Suprapubic skin (tissue), 4 donors: ENCODE data around the gene RBL1. TPM values are rescaled to one million over a fixed set of nuclear protein-coding genes. Genes with fewer than 3 reads are reported as not detected.
"Not testable (repeated sequence)": the region's sequence is repeated elsewhere in the genome, so short reads cannot be mapped to it uniquely, and the experiment has no call there.

Experiments used
- DNase-seq, 2 donors: peaks; one replicate each; pipeline ENCODE4 v3.0.0-alpha.2; 2019; ENCODE audit warnings: low spot score in 2 of 2
- H3K27ac ChIP-seq: fragments of 200-600 bp; sonication (generic); one replicate; pipeline ENCODE4 v1.5.1; 2019
- H3K27me3 ChIP-seq: fragments of 200-600 bp; sonication (generic); one replicate; pipeline ENCODE4 v1.5.1; 2019
- H3K36me3 ChIP-seq: fragments of 200-600 bp; sonication (generic); one replicate; pipeline ENCODE4 v1.5.1; 2019
- H3K4me1 ChIP-seq: fragments of 200-600 bp; sonication (generic); one replicate; pipeline ENCODE4 v1.5.1; 2019
- H3K4me3 ChIP-seq: fragments of 200-600 bp; sonication (generic); one replicate; pipeline ENCODE4 v1.5.1; 2019; ENCODE audit warnings: mild to moderate bottlenecking
- H3K9me3 ChIP-seq: fragments of 200-600 bp; sonication (generic); one replicate; pipeline ENCODE4 v1.5.1; 2019
- EP300 ChIP-seq: sonication (generic); formaldehyde crosslinking; IDR thresholded peaks from one replicate; pipeline ENCODE4 v1.6.1; 2017; ENCODE audit warnings: antibody characterized with exemption
- POLR2A ChIP-seq, 2 donors: fragments of 450-650 bp; IDR thresholded peaks; one replicate each; pipeline ENCODE4 v1.6.1; 2017; ENCODE audit warnings: antibody characterized with exemption in 2 of 2, mild to moderate bottlenecking in 2 of 2, moderate library complexity in 2 of 2
- POLR2AphosphoS5 ChIP-seq, 3 donors: sonication (generic); formaldehyde crosslinking; IDR thresholded peaks; one replicate each; pipeline ENCODE4 v1.6.1; 2017; ENCODE audit warnings: antibody characterized with exemption in 3 of 3
- WGBS: methylation state at CpG from one replicate; pipeline ENCODE4 v1.1.5; 2018; 5-methylcytosine and 5-hydroxymethylcytosine counted together
- total RNA-seq, 4 donors: library from RNA; depleted of rRNA; stranded (reverse); fragments of >200 nt; gene quantifications; one replicate each; pipeline ENCODE4 v1.1.0, GENCODE V29; 2016
- TF ChIP-seq, protein P1 (sequence below), 2 donors: fragments of 200-600 bp in 1 of 2; fragments of 450-650 bp in 1 of 2; sonication (generic) in 1 of 2; IDR thresholded peaks; one replicate each; pipeline ENCODE4 v1.5.1; 2016 to 2019; ENCODE audit warnings: antibody characterized with exemption in 2 of 2, mild to moderate bottlenecking in 1 of 2, moderate library complexity in 1 of 2

RBL1 gene
- total RNA-seq, 4 donors from 2014 or later = 7.5 to 11.5 (median 8.9) TPM

DNA sequence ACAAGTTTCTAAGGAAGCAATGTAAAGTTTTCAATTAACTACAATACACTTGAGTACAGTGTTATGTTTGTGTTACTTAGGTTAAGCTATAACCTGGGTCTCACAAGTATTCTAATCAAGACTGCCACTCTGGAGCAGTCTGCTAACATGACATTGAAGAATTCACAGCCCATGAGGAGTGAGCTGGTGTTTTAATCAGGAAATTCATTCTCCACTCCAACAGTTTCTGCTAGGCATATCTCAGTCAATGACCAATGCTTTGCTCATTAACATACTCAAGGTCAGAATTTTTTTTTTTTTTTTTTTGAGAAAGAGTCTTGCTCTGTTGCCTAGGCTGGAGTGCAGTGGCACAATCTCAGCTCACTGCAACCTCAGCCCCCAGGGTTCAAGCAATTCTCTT, 84.7 kb downstream of the RBL1 start:
- peaks cover 11% of the 10 kb centered on the region for H3K36me3 ChIP-seq
- DNase-seq = no peak
- H3K4me1 ChIP-seq = no peaks in the 10 kb centered on the region
- no peaks in the 10 kb centered on the region for H3K9me3 ChIP-seq
- H3K4me3 ChIP-seq = no peak overlapping the region
- TF ChIP-seq POLR2A (IDR thresholded peaks at IDR 0.05) (no peak), EP300 (no peak), POLR2AphosphoS5 (IDR thresholded peaks at IDR 0.05) (no peak)
- TF ChIP-seq, protein P1, sequence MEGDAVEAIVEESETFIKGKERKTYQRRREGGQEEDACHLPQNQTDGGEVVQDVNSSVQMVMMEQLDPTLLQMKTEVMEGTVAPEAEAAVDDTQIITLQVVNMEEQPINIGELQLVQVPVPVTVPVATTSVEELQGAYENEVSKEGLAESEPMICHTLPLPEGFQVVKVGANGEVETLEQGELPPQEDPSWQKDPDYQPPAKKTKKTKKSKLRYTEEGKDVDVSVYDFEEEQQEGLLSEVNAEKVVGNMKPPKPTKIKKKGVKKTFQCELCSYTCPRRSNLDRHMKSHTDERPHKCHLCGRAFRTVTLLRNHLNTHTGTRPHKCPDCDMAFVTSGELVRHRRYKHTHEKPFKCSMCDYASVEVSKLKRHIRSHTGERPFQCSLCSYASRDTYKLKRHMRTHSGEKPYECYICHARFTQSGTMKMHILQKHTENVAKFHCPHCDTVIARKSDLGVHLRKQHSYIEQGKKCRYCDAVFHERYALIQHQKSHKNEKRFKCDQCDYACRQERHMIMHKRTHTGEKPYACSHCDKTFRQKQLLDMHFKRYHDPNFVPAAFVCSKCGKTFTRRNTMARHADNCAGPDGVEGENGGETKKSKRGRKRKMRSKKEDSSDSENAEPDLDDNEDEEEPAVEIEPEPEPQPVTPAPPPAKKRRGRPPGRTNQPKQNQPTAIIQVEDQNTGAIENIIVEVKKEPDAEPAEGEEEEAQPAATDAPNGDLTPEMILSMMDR (IDR thresholded peaks at IDR 0.05) = no peak
- H3K27me3 ChIP-seq = no peaks in the 10 kb centered on the region
- H3K27ac ChIP-seq = no peak overlapping the region

DNA sequence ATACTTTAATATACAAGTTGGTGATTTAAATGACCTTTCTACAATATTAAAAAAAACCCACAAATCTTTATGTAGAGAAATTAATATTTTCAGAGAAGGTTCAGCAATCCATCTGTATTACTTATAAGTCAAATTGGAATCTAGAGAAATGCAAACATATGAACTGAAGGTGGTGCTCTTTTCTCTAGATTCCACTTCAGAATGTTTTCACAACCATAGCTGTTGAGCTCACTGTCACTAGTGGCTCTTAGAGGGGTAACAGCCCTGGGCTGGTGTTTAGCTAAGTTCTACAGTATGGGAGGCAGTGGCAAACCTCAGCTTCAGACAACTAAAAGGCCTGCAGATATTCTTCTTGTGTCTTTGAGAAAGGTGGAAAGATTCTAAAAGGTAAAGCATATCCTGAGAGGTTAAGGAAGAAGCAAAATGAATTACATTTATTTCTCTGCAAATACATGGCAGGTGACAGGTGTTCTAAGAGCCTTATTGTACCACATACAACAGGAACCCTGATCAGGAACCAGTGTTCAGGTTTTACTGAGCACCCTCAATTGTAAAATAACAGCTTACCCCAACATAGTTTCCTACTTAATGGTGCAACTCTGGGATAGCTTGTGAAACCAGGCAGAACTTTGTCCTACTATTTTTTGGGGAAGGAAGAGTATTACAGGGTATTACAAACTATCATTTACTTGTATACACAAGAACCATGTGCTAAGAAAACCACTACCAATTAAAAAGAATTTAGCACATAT, 87.7 kb downstream of the RBL1 start:
- Histone ChIP-seq H3K27ac (no peak overlapping the region), H3K4me1 (no peaks in the 10 kb centered on the region), H3K36me3 (no peaks in the 10 kb centered on the region), H3K9me3 (no peaks in the 10 kb centered on the region), H3K4me3 (no peak overlapping the region), H3K27me3 (no peaks in the 10 kb centered on the region)
- DNase-seq = no peak
- TF ChIP-seq POLR2AphosphoS5 (IDR thresholded peaks at IDR 0.05) = no peak
- no peak for TF ChIP-seq POLR2A (IDR thresholded peaks at IDR 0.05)
- TF ChIP-seq EP300 = no peak
- TF ChIP-seq, protein P1 (IDR thresholded peaks at IDR 0.05) = no peak

- not testable (repeated sequence) for H3K27ac ChIP-seq, H3K4me1 ChIP-seq, DNase-seq, H3K9me3 ChIP-seq, H3K27me3 ChIP-seq, H3K4me3 ChIP-seq, H3K36me3 ChIP-seq
- WGBS = 90% methylated on average over 11 of the region's 11 CpGs
These were observed 90.5 kb downstream of the RBL1 start for GRCh38 chr20:37005062-37005942.

DNA sequence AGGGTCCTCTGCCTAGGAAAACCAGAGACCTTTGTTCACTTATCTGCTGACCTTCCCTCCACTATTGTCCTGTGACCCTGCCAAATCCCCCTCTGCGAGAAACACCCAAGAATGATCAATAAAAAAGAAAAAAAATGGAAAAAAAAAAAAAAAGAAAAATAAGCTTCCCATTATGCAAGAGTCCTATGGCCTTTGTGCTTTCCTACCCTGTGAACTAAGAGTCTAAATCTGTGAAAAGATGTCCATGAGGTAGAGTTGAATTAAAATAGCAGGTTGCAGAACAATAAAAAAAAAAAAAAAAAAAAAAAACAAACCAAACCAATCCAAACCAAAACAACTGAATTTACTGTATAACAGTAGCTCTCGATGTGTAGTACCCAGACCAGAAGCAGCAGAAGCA, 94.2 kb downstream of the RBL1 start:
- H3K27me3 ChIP-seq, H3K27ac ChIP-seq, H3K36me3 ChIP-seq, DNase-seq, H3K4me1 ChIP-seq, H3K4me3 ChIP-seq, H3K9me3 ChIP-seq: not testable (repeated sequence)
- WGBS = 89% methylated on average over 2 of the region's 2 CpGs

DNA sequence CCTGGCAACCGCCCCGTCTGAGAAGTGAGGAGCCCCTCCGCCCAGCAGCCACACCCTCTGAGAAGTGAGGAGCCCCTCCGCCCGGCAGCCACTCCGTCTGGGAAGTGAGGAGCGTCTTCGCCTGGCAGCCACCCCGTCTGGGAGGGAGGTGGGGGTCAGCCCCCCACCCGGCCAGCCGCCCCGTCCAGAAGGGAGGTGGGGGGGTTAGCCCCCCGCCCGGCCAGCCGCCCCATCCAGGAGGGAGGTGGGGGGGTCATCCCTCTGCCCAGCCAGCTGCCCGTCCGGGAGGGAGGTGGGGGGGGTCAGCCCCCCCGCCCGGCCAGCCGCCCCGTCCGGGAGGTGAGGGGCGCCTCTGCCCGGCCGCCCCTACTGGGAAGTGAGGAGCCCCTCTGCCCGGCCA, 95.6 kb downstream of the RBL1 start:
- H3K36me3 ChIP-seq = peaks cover 10% of the 10 kb centered on the region
- not testable (repeated sequence) for H3K27me3 ChIP-seq, H3K4me1 ChIP-seq, H3K27ac ChIP-seq, H3K9me3 ChIP-seq, DNase-seq, H3K4me3 ChIP-seq
- no CpG with 5 or more reads among the region's 26 CpGs for WGBS

- no peaks in the 10 kb centered on the region for H3K27me3 ChIP-seq
- no peak for DNase-seq
- H3K9me3 ChIP-seq = no peaks in the 10 kb centered on the region
- no peaks in the 10 kb centered on the region for H3K4me1 ChIP-seq
- WGBS = 82% methylated on average over 7 of the region's 7 CpGs
- peaks cover 13% of the 10 kb centered on the region for H3K36me3 ChIP-seq
- no peak overlapping the region for H3K27ac ChIP-seq
- no peak overlapping the region for H3K4me3 ChIP-seq
- TF ChIP-seq POLR2AphosphoS5 (IDR thresholded peaks at IDR 0.05) (no peak), EP300 (no peak), POLR2A (IDR thresholded peaks at IDR 0.05) (no peak)
- TF ChIP-seq, protein P1 (IDR thresholded peaks at IDR 0.05) = no peak
These were observed 97.1 kb downstream of the RBL1 start for GRCh38 chr20:36998652-36999051.
